Right lobe of liver (tissue), 4 donors: ENCODE data around the gene ANKRD34C.

ENCODE experiments used
- CTCF ChIP-seq, 4 donors: fragments of 200-600 bp in 3 of 4; fragments of 450-650 bp in 1 of 4; IDR thresholded peaks; one replicate each; pipeline versions ENCODE4 v1.5.1 to v1.8.0; 2016 to 2022; ENCODE audit warnings: antibody characterized with exemption in 4 of 4, mild to moderate bottlenecking in 2 of 4
- POLR2A ChIP-seq: fragments of 450-650 bp; IDR thresholded peaks from one replicate; pipeline ENCODE4 v1.6.1; 2017; ENCODE audit warnings: antibody characterized with exemption, mild to moderate bottlenecking
- donor health status: DM: no; HTN: no; CAD: no.
- donor health status: DM: no; HTN: no; CAD: no.
- donor health status: DM: no; HTN: yes; CAD: no.

- TF ChIP-seq CTCF (IDR thresholded peaks at IDR 0.05) (no peak), POLR2A (no peak)
Observed at GRCh38 chr15:79311901-79312553, 29.5 kb downstream of the ANKRD34C start.
